GM19397 (cell line): ENCODE measurements around the gene ALG12.
"Not testable (repeated sequence)": the region's sequence is repeated elsewhere in the genome, so short reads cannot be mapped to it uniquely, and the experiment has no call there.

Experiments
- ATAC-seq: cut with Tn5 transposase; IDR thresholded peaks from one replicate; pipeline ENCODE4 v1.9.1; 2021; ENCODE audit warnings: mild to moderate bottlenecking, moderate library complexity; ENCODE audit not compliant: unreplicated experiment

The ALG12 gene

GRCh38 chr22:49947296-49947622 is 29.0 kb upstream of the ALG12 start:
- no peak for ATAC-seq

DNA sequence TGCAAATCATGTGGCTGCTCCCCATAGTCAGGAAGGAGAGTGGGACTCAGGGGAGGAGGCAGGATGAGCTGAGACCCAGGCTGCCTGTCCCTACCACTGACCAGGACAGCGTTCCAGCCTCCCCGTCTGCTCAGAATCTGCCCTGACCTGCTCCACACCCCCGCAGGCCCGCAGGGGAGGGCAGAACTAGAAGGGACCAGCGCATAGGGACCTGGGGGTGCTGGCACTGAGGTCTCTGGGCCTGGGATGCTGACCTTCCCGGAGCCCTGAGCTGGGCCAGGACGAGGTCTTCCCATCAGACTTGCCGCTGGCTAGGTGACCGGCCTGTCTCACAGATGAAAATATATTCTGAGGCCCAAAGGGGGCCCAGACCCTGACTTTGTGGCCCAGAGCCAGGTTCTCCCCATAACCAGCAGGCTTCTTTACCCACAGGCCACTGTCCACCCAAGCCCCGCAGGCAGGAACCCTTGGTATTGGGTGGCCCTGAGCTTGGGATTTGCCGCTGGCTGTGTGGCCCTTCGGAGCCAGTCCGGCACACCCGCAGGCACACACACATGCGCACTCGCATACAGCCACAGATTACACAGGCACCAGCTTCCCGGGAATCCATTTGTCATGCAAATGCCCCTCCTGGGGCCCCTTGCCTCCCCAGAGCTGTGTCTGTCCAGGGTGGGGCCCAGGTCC is 28.5 kb upstream of the ALG12 start:
- ATAC-seq: no peak

DNA sequence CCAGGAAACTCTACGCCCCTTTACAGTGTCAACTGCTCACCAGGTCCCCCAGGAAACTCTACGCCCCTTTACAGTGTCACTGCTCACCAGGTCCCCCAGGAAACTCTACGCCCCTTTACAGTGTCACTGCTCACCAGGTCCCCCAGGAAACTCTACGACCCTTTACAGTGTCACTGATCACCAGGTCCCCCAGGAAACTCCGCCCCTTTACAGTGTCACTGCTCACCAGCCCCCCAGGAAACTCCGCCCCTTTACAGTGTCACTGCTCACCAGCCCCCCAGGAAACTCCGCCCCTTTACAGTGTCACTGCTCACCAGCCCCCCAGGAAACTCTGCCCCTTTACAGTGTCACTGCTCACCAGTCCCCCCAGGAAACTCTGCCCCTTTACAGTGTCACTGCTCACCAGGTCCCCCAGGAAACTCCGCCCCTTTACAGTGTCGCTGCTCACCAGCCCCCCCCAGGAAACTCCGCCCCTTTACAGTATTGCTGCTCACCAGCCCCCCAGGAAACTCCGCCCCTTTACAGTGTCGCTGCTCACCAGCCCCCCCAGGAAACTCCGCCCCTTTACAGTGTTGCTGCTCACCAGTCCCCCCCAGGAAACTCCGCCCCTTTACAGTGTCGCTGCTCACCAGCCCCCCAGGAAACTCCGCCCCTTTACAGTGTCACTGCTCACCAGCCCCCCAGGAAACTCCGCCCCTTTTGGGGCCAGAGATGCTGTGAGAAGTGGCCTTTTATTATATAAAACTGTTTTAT is 27.0 kb upstream of the ALG12 start:
- ATAC-seq: not testable (repeated sequence)

DNA sequence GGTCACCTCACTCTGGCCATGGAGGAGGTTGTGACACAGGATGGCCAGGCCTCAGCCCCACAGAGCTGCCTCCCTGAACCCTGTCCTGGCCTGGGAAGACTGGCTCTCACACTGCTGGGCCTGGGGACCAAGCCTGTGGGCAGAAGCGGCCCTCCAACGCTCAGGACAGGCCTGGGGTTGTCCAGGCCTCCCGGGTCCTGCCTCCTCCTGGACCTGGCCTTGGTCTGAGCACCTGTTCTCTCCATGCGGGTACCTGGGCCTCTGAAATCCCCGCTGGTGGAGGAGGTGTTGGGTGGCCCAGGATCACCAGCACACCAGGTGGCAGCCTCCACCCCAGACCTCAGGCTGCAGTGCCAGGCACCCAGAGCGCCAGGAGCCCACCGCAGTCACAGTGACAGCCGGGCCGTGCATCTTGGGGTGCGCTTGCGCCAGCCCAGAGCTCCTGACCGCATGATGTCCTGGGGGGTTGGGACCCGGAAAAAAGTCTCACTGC is 26.2 kb upstream of the ALG12 start:
- ATAC-seq: no peak

GRCh38 chr22:49943771-49944398 is 25.6 kb upstream of the ALG12 start:
- no peak for ATAC-seq

DNA sequence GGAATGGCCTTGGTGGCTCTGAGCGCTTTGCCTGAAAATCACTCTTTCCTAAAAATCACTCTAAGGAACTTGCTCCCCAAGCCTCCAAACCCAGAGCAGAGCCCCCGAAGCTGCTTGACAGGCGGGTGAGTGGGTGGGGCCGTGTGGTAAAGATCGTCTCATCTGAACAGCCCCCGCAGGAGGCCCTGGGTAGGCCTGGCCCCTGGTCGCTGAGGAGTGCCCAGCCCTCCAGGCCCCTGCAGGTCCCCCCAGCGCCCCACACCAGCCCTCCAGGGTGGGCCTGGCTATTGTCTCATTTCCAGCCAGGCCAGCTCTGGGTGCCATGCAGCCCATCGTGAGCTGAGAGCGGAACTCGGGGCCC is 25.1 kb upstream of the ALG12 start:
- ATAC-seq: no peak

DNA sequence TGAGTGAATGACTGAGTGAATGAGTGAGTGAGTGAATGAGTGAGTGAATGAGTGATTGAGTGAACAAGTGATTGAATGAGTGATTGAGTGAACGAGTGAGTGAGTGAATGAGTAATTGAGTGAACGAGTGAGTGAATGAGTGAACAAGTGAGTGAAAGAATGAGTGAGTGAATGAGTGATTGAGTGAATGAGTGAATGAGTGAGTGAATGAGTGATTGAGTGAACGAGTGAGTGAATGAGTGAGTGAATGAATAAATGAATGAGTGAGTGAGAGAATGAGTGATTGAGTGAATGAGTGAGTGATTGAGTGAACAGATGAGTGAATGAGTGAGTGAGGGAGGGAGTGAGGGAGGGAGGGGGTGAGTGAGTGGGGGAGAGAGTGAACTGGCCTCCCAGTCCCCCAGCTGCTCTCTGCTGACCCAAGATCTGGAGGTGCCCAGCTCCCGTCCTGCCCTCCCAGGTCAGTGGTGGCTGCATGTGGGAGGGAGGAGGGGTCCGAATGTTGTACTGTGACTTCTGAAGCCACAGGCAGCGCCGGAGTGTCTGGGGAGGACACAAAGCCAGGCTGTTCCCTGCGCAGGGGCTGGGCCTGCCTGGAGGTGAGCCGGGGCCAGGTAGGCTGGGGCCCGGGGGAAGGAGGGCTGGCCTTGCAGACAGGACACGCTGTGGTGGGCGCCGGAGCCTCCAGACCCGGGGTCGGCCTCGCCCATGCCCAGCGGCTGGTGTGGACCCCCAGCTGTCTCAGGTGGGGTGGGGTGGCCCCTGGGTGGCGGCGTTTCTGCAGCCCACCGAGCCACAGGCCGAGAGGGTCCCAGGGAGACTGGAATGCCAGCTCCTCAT is 24.5 kb upstream of the ALG12 start:
- ATAC-seq: no peak

DNA sequence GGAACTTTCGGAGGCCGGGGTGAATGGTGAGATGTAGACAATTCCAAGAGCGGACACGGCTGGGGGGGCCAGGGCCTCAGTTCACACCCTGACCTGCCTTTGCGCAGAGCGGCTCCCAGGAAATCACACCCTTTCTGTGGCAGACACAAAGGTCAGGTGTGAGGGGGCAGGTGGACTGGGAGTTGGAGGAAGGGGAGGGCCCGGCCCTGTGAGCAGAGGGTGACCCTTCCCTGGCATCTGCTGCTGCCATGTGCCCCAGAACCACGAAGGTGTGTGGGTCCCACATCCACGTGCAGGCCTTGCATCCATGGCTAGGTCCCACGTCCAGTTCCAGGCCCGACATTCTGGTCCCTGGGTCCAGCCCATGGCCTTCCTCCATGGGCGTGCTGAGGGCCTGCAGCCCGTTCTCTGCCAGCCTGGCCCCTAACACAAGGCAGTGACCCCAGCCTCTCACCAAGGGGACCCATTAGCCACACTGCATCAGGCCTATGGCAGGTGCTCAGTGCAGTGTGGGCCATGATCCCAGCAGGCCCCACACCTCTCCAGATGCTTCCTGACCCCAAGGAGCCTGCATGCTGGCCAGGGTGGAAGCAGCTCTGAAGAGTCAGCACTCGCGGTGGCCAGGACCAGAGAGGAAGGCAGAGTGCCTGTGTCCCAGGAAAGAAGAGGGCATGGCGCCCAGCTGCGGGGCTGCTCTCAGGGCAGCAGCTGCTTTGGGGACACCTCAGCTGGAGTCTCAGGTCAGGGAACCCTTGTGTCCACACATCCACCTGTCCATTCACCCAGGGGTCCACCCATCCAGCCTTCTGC is 23.5 kb upstream of the ALG12 start:
- no peak for ATAC-seq

- ATAC-seq: no peak
Measured at GRCh38 chr22:49938565-49939136, 20.4 kb upstream of the ALG12 start.

GRCh38 chr22:49937758-49938564 is 19.7 kb upstream of the ALG12 start:
- no peak for ATAC-seq

GRCh38 chr22:49936973-49937757 is 18.9 kb upstream of the ALG12 start:
- ATAC-seq: no peak

- peak; percentile 45 for ATAC-seq
Measured at GRCh38 chr22:49936018-49936972, 18.1 kb upstream of the ALG12 start.

GRCh38 chr22:49935561-49935960 is 17.3 kb upstream of the ALG12 start:
- ATAC-seq: no peak

GRCh38 chr22:49934891-49935557 is 16.8 kb upstream of the ALG12 start:
- ATAC-seq: no peak

- ATAC-seq: no peak
Measured at GRCh38 chr22:49934160-49934890, 16.1 kb upstream of the ALG12 start.
